A549 (cell line): ENCODE measurements around the gene SUN1.

Source experiments
- BHLHE40 ChIP-seq: IDR thresholded peaks from 2 replicates; pipeline ENCODE4 v1.6.1; 2012; ENCODE audit warnings: low read depth, low read length, inconsistent platforms
- EP300 ChIP-seq, 2 experiments: fragments of >200 bp; sonication (Bioruptor Twin); formaldehyde crosslinking; IDR thresholded peaks; 2 replicates in 1 of 2; 3 replicates in 1 of 2; pipeline ENCODE4 v1.6.1; 2016 to 2017
- MAX ChIP-seq: IDR thresholded peaks from 2 replicates; pipeline ENCODE4 v1.6.1; 2012
- RAD21 ChIP-seq, 2 experiments: fragments of >200 bp in 1 of 2; sonication (Bioruptor Twin) in 1 of 2; formaldehyde crosslinking in 1 of 2; IDR thresholded peaks in 1 of 2; conservative IDR thresholded peaks in 1 of 2; 2 replicates in 1 of 2; 3 replicates in 1 of 2; pipeline ENCODE4 v1.6.1; 2012 to 2018; ENCODE audit warnings: inconsistent platforms in 1 of 2
- USF2 ChIP-seq: fragments of 450-650 bp; IDR thresholded peaks from 2 replicates; pipeline ENCODE4 v1.6.1; 2014; ENCODE audit warnings: antibody characterized with exemption
- TF ChIP-seq, protein P1 (sequence below): fragments of >200 bp; sonication (Bioruptor Twin); formaldehyde crosslinking; IDR thresholded peaks from 3 replicates; pipeline ENCODE4 v1.5.1; 2016

- TF ChIP-seq, protein P1, sequence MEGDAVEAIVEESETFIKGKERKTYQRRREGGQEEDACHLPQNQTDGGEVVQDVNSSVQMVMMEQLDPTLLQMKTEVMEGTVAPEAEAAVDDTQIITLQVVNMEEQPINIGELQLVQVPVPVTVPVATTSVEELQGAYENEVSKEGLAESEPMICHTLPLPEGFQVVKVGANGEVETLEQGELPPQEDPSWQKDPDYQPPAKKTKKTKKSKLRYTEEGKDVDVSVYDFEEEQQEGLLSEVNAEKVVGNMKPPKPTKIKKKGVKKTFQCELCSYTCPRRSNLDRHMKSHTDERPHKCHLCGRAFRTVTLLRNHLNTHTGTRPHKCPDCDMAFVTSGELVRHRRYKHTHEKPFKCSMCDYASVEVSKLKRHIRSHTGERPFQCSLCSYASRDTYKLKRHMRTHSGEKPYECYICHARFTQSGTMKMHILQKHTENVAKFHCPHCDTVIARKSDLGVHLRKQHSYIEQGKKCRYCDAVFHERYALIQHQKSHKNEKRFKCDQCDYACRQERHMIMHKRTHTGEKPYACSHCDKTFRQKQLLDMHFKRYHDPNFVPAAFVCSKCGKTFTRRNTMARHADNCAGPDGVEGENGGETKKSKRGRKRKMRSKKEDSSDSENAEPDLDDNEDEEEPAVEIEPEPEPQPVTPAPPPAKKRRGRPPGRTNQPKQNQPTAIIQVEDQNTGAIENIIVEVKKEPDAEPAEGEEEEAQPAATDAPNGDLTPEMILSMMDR, result no peak
- no peak for TF ChIP-seq BHLHE40
- TF ChIP-seq RAD21 (conservative IDR thresholded peaks at IDR 0.05 in 1 of 2, IDR thresholded peaks at IDR 0.05 in 1 of 2), result no peak
- TF ChIP-seq USF2, result no peak
- no peak for TF ChIP-seq MAX
- no peak for TF ChIP-seq EP300 (IDR thresholded peaks at IDR 0.05)
These were observed 16.9 kb downstream of the SUN1 start for GRCh38 chr7:849145-849544.
